Endothelial cell of umbilical vein (primary cell): ENCODE results near the gene INPP5B. TPM values are rescaled to one million over a fixed set of nuclear protein-coding genes. Genes with fewer than 3 reads are reported as not detected.

Source experiments
- BruUV-seq: library from RNA; stranded (reverse); fragments of 400-500 nt; replicated peaks from 2 replicates; lab custom pipeline; 2021; lab: Mats Ljungman, UMichigan
- CTCF ChIA-PET: fragments of 300-600, 350-600 bp; sonication (Branson Sonifier 250); formaldehyde crosslinking; loops from one replicate; lab custom pipeline; 2021; ENCODE audit warnings: antibody characterized with exemption, inconsistent platforms; lab: Charles Lee
- POLR2A ChIA-PET: fragments of 300-600, 350-600 bp; sonication (Branson Sonifier 250); formaldehyde crosslinking; loops from one replicate; lab custom pipeline; 2021; ENCODE audit warnings: antibody characterized with exemption, inconsistent platforms; lab: Charles Lee
- DNase-seq: peaks from one replicate; pipeline ENCODE4 v3.0.0-alpha.2; 2011; ENCODE audit warnings: low read depth, low spot score
- FAIRE-seq: peaks from 2 replicates; lab custom pipeline; 2011; peaks lifted over from hg19 to GRCh38; lab: Jason Lieb, UNC
- H2AFZ ChIP-seq: 2 replicates; pipeline ENCODE4 v1.6.0; 2012; ENCODE audit warnings: low read depth, low read length, control low read depth, inconsistent platforms
- H3K27ac ChIP-seq: 2 replicates; pipeline ENCODE4 v1.5.1; 2011; ENCODE audit warnings: low read depth, mild to moderate bottlenecking, control low read depth, low read length, moderate library complexity; ENCODE audit not compliant: insufficient read depth
- H3K27me3 ChIP-seq, 2 experiments: 2 replicates each; pipeline versions ENCODE4 v1.6.0 to v1.6.1; 2011; ENCODE audit warnings: low read length in 2 of 2, mixed read lengths in 1 of 2; ENCODE audit not compliant: control insufficient read depth in 2 of 2, insufficient read depth in 2 of 2
- H3K36me3 ChIP-seq, 2 experiments: 2 replicates in 1 of 2; 3 replicates in 1 of 2; pipeline ENCODE4 v1.5.1; 2011; ENCODE audit warnings: low read length in 2 of 2, mild to moderate bottlenecking in 1 of 2, moderate library complexity in 1 of 2; ENCODE audit not compliant: control insufficient read depth in 2 of 2, insufficient read depth in 2 of 2; ENCODE audit errors: extremely low read depth in 1 of 2
- H3K4me1 ChIP-seq: 3 replicates; pipeline ENCODE4 v1.5.1; 2011; ENCODE audit warnings: mild to moderate bottlenecking, low read length; ENCODE audit not compliant: control insufficient read depth, insufficient read depth; ENCODE audit errors: extremely low read depth
- H3K4me2 ChIP-seq: 2 replicates; pipeline ENCODE4 v1.6.1; 2011; ENCODE audit warnings: low read length, control low read depth, mixed read lengths; ENCODE audit not compliant: insufficient read depth
- H3K4me3 ChIP-seq, 3 experiments: fragments of 200-600 bp in 1 of 3; sonication (generic), shearing (Covaris generic) in 1 of 3; replicated peaks in 1 of 3; 2 replicates each; pipeline ENCODE4 v1.5.1; 2011 to 2016; ENCODE audit warnings: control low read depth in 3 of 3, low read length in 3 of 3, mild to moderate bottlenecking in 2 of 3, inconsistent platforms in 1 of 3, low read depth in 1 of 3, moderate library complexity in 1 of 3; ENCODE audit not compliant: insufficient read depth in 1 of 3
- H3K79me2 ChIP-seq: 2 replicates; pipeline ENCODE4 v1.6.0; 2012; ENCODE audit warnings: low read length, inconsistent platforms; ENCODE audit not compliant: control insufficient read depth, insufficient read depth
- H3K9ac ChIP-seq: replicated peaks from 2 replicates; pipeline ENCODE3; 2011; ENCODE audit warnings: low read length, control low read depth; ENCODE audit not compliant: insufficient read depth; ENCODE audit errors: extremely low read depth
- H3K9me1 ChIP-seq: replicated peaks from 3 replicates; pipeline ENCODE4 v1.6.0; 2011; ENCODE audit warnings: mild to moderate bottlenecking, low read length; ENCODE audit not compliant: control insufficient read depth, insufficient read depth; ENCODE audit errors: extremely low read depth
- H3K9me3 ChIP-seq: replicated peaks from 2 replicates; pipeline ENCODE4 v1.5.1; 2012; ENCODE audit warnings: low read length, inconsistent platforms; ENCODE audit not compliant: control insufficient read depth, insufficient read depth
- H4K20me1 ChIP-seq: replicated peaks from 2 replicates; pipeline ENCODE3; 2011; ENCODE audit warnings: mild to moderate bottlenecking, low read length; ENCODE audit not compliant: control insufficient read depth, insufficient read depth; ENCODE audit errors: extremely low read depth
- EZH2 ChIP-seq: IDR thresholded peaks from 2 replicates; pipeline ENCODE4 v1.6.1; 2012; ENCODE audit warnings: borderline replicate concordance, low read depth, mild to moderate bottlenecking, moderate library complexity, low read length, inconsistent platforms; ENCODE audit not compliant: severe bottlenecking
- FOS ChIP-seq: IDR thresholded peaks from 2 replicates; pipeline ENCODE4 v1.6.1; 2011; ENCODE audit warnings: mild to moderate bottlenecking, low read length, moderate library complexity, borderline replicate concordance; ENCODE audit not compliant: insufficient read depth
- GATA2 ChIP-seq: IDR thresholded peaks from 2 replicates; pipeline ENCODE4 v1.7.0; 2011; ENCODE audit warnings: low read depth, mild to moderate bottlenecking, moderate library complexity, mixed read lengths, low read length; ENCODE audit not compliant: insufficient read length, insufficient read depth
- JUN ChIP-seq: IDR thresholded peaks from 2 replicates; pipeline ENCODE4 v1.6.1; 2011; ENCODE audit warnings: borderline replicate concordance, low read depth; ENCODE audit not compliant: insufficient read length, insufficient read depth
- MYC ChIP-seq: IDR thresholded peaks from one replicate; pipeline ENCODE4 v1.6.1; 2011; ENCODE audit warnings: mild to moderate bottlenecking, low read depth, low read length
- POLR2A ChIP-seq: IDR thresholded peaks from 2 replicates; pipeline ENCODE4 v1.6.1; 2012; ENCODE audit warnings: low read depth, mild to moderate bottlenecking, control low read depth, low read length
- POLR2AphosphoS5 ChIP-seq: IDR thresholded peaks from 2 replicates; pipeline ENCODE4 v1.6.1; 2012; ENCODE audit warnings: low read depth, mild to moderate bottlenecking, control low read depth, low read length, moderate library complexity; ENCODE audit not compliant: insufficient read depth
- dilution Hi-C: fragments of 300-500 bp; cut with MboI; formaldehyde crosslinking; loops from one replicate; pipeline ENCODE4 v1.15.0; 2019; ENCODE audit warnings: low sequenced_read_pairs; ENCODE audit not compliant: extremely low pct_ligation_motif_present
- intact Hi-C: fragments of 100-400 bp; cut with micrococcal nuclease; formaldehyde crosslinking; loops from one replicate; pipeline ENCODE4 v1.10.0; 2022
- polyA plus RNA-seq, 4 experiments: library from polyadenylated mRNA; depleted of rRNA in 3 of 4; stranded (reverse) in 3 of 4; unstranded in 1 of 4; fragments of >200 nt; gene quantifications; 2 replicates each; pipeline versions ENCODE4 v1.2.1 to v1.2.3, GENCODE V29; 2011 to 2012; ENCODE audit warnings: missing spikeins in 1 of 4
- total RNA-seq: library from RNA; stranded (reverse); gene quantifications from 2 replicates; pipeline ENCODE4 v1.2.3, GENCODE V29; 2021
- TF ChIP-seq, protein P1 (sequence below), 2 donors: IDR thresholded peaks; 1 replicate in 1 of 2; 2 replicates in 1 of 2; pipeline ENCODE4 v1.5.1; 2011; ENCODE audit warnings: low read length in 2 of 2, mild to moderate bottlenecking in 2 of 2, moderate library complexity in 2 of 2, control low read depth in 1 of 2, inconsistent platforms in 1 of 2, low read depth in 1 of 2; ENCODE audit not compliant: insufficient read depth in 1 of 2; ENCODE audit errors: extremely low read depth in 1 of 2
- TF ChIP-seq, protein P2 (sequence below): IDR thresholded peaks from 2 replicates; pipeline ENCODE4 v1.6.1; 2011; ENCODE audit not compliant: insufficient read depth, insufficient read length

The INPP5B gene
- total and polyA plus RNA-seq, 2 donors (not counting 3 experiments of a cell fraction or from before 2014, with no cell fraction given) = 7.4 to 14.7 TPM

DNA sequence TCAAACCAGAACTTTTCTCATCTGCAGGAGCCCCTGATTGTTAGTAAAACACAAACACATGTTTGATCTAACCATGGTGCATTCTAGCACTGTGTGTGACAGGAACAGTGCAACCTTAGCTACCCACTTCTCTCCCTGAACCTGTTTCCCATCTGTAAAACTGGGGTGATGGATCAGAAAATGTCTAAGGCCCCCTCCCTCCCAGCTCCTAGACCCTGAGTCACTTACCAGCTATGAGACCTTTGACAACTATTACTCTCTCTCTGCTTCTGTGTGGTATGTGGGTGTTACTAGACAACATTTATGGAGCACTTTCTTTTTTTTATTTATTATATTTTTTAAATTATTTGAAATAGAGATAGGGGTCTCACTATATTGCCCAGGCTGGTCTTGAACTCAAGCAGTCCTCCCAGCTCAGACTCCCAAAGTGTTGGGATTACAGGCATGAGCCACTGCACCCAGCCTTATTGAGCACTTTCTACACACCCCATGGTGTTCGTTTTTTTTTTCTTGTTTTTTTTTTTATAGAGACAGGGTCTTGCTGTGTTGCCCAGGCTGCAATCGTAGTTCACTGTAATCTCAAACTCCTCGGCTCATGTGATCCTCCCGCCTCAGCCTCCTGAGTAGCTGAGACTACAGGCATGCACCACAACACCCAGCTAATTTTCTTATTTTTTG, 2.6 kb downstream of the INPP5B start:
- CTCF ChIA-PET = no interaction called here
- Histone ChIP-seq H3K79me2 (no peaks in the 10 kb centered on the region), H3K9ac (no peak overlapping the region), H3K4me2 (no peak overlapping the region), H3K9me1 (no peaks in the 10 kb centered on the region), H3K27ac (no peak overlapping the region), H3K4me1 (peaks cover 12% of the 10 kb centered on the region), H3K9me3 (no peaks in the 10 kb centered on the region), H4K20me1 (no peaks in the 10 kb centered on the region), H3K36me3 (peaks cover 0 to 16% of the 10 kb centered on the region in 2 experiments), H3K27me3 (no peaks in the 10 kb centered on the region), H3K4me3 (no peak overlapping the region), H2AFZ (no peak overlapping the region)
- intact Hi-C loops = no loop called here
- DNase-seq = no peak
- POLR2A ChIA-PET = no interaction called here
- FAIRE-seq = no peak
- dilution Hi-C loops = no loop called here
- TF ChIP-seq POLR2A (no peak), MYC (no peak), FOS (no peak), EZH2 (no peak), POLR2AphosphoS5 (no peak), GATA2 (no peak), JUN (no peak)
- TF ChIP-seq, protein P1, sequence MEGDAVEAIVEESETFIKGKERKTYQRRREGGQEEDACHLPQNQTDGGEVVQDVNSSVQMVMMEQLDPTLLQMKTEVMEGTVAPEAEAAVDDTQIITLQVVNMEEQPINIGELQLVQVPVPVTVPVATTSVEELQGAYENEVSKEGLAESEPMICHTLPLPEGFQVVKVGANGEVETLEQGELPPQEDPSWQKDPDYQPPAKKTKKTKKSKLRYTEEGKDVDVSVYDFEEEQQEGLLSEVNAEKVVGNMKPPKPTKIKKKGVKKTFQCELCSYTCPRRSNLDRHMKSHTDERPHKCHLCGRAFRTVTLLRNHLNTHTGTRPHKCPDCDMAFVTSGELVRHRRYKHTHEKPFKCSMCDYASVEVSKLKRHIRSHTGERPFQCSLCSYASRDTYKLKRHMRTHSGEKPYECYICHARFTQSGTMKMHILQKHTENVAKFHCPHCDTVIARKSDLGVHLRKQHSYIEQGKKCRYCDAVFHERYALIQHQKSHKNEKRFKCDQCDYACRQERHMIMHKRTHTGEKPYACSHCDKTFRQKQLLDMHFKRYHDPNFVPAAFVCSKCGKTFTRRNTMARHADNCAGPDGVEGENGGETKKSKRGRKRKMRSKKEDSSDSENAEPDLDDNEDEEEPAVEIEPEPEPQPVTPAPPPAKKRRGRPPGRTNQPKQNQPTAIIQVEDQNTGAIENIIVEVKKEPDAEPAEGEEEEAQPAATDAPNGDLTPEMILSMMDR (IDR thresholded peaks at IDR 0.05; ENCODE audit: extremely low read depth in 1 of 2, insufficient read depth in 1 of 2, low read depth in 1 of 2, low read length in 2 of 2) = no peak
- TF ChIP-seq, protein P2, sequence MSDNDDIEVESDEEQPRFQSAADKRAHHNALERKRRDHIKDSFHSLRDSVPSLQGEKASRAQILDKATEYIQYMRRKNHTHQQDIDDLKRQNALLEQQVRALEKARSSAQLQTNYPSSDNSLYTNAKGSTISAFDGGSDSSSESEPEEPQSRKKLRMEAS = no peak
- BruUV-seq = no TSS peak
